Ectodermal cell (in vitro differentiated cells): ENCODE results near the gene FBXW2.

Experiments used
- H3K27ac ChIP-seq: 2 replicates; pipeline ENCODE4 v1.7.0; 2013; ENCODE audit warnings: mild to moderate bottlenecking, low read depth, low read length; ENCODE audit not compliant: insufficient read depth, poor library complexity, severe bottlenecking
- H3K27me3 ChIP-seq: 2 replicates; pipeline ENCODE4 v1.7.0; 2013; ENCODE audit warnings: mild to moderate bottlenecking, low read length; ENCODE audit not compliant: insufficient read depth, control insufficient read depth, poor library complexity, severe bottlenecking
- H3K36me3 ChIP-seq: one replicate; pipeline ENCODE4 v1.7.0; 2013; ENCODE audit warnings: low read length; ENCODE audit not compliant: control insufficient read depth, insufficient read depth
- H3K4me1 ChIP-seq: one replicate; pipeline ENCODE4 v1.7.0; 2013; ENCODE audit warnings: low read length; ENCODE audit not compliant: control insufficient read depth, insufficient read depth
- H3K4me3 ChIP-seq: 2 replicates; pipeline ENCODE4 v1.7.0; 2013; ENCODE audit warnings: low read depth, low read length, control low read depth; ENCODE audit not compliant: insufficient read depth
- H3K9me3 ChIP-seq: 2 replicates; pipeline ENCODE4 v1.7.0; 2013; ENCODE audit warnings: mild to moderate bottlenecking, low read length, moderate library complexity; ENCODE audit not compliant: control insufficient read depth
- WGBS, 2 experiments: methylation state at CpG; one replicate each; pipeline ENCODE4 v1.1.7; 2013; ENCODE audit warnings: missing lambda C conversion rate in 2 of 2; 5-methylcytosine and 5-hydroxymethylcytosine counted together

The FBXW2 gene

GRCh38 chr9:120734607-120735410 lies 58.4 kb downstream of the FBXW2 start:
- Histone ChIP-seq H3K4me3 (no peak overlapping the region), H3K9me3 (no peaks in the 10 kb centered on the region), H3K36me3 (no peaks in the 10 kb centered on the region), H3K27ac (no peak overlapping the region), H3K27me3 (no peaks in the 10 kb centered on the region), H3K4me1 (peaks cover 14% of the 10 kb centered on the region)
- 86 to 99% methylated on average over 2 of the region's 2 CpGs for WGBS, 2 experiments

DNA sequence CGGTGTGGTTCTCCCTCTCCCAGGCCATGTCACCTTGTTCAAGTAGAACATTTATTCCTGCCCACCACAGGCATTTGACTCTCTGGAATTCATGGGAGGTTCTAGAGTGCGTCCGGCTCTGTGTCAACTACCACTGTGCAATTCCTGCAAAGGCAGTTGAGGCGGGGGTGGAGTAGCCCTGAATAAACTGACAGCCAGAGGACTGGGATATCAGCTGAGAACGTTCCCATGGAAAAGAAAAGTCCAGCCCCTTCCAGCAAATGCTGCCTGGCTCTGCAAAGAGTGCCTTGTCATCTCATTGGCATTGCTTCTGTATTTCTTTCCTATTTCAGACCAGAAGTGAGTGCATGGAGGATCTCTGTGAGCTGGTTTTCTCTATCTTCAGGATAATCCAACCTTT lies 60.0 kb downstream of the FBXW2 start:
- H3K27me3 ChIP-seq: no peaks in the 10 kb centered on the region
- 88 to 91% methylated on average over 5 of the region's 5 CpGs for WGBS, 2 experiments
- H3K4me1 ChIP-seq: peaks cover 16% of the 10 kb centered on the region
- H3K36me3 ChIP-seq: no peaks in the 10 kb centered on the region
- H3K9me3 ChIP-seq: no peaks in the 10 kb centered on the region
- H3K27ac ChIP-seq: no peak overlapping the region
- no peak overlapping the region for H3K4me3 ChIP-seq

GRCh38 chr9:120730654-120731514 lies 62.3 kb downstream of the FBXW2 start:
- H3K9me3 ChIP-seq: no peaks in the 10 kb centered on the region
- 78 to 86% methylated on average over 7 of the region's 7 CpGs for WGBS, 2 experiments
- H3K27me3 ChIP-seq: no peaks in the 10 kb centered on the region
- no peaks in the 10 kb centered on the region for H3K36me3 ChIP-seq
- H3K4me1 ChIP-seq: peaks cover 16% of the 10 kb centered on the region
- no peak overlapping the region for H3K4me3 ChIP-seq
- no peak overlapping the region for H3K27ac ChIP-seq

- H3K36me3 ChIP-seq: no peaks in the 10 kb centered on the region
- no peak overlapping the region for H3K27ac ChIP-seq
- WGBS, 2 experiments: 73 to 75% methylated on average over 5 of the region's 5 CpGs
- no peaks in the 10 kb centered on the region for H3K9me3 ChIP-seq
- no peaks in the 10 kb centered on the region for H3K27me3 ChIP-seq
- peaks cover 16% of the 10 kb centered on the region for H3K4me1 ChIP-seq
- H3K4me3 ChIP-seq: no peak overlapping the region
Measured at GRCh38 chr9:120729791-120730241, 63.4 kb downstream of the FBXW2 start.

DNA sequence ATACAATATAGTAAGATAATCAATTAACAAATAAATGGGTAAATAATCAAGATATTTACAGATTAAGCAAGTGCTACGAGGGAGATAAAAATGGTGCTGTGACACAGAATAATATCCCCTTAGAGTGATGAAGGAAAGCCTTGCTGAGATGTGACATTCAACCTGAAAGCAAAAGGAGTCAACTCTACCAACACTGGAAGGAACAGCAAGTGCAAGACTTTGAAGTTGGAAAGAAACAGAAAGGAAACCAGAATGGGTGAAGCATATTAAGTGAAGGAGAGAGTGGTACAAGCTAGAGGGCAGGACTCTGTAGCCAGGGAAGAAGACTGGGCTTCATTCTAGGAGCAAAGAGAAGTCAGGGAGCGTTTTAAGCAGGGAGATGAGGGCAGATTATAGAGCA lies 66.7 kb downstream of the FBXW2 start:
- no peaks in the 10 kb centered on the region for H3K27me3 ChIP-seq
- H3K27ac ChIP-seq: no peak overlapping the region
- 83 to 91% methylated on average over 2 of the region's 2 CpGs for WGBS, 2 experiments
- H3K4me3 ChIP-seq: no peak overlapping the region
- no peaks in the 10 kb centered on the region for H3K36me3 ChIP-seq
- peaks cover 10% of the 10 kb centered on the region for H3K4me1 ChIP-seq
- H3K9me3 ChIP-seq: no peaks in the 10 kb centered on the region

DNA sequence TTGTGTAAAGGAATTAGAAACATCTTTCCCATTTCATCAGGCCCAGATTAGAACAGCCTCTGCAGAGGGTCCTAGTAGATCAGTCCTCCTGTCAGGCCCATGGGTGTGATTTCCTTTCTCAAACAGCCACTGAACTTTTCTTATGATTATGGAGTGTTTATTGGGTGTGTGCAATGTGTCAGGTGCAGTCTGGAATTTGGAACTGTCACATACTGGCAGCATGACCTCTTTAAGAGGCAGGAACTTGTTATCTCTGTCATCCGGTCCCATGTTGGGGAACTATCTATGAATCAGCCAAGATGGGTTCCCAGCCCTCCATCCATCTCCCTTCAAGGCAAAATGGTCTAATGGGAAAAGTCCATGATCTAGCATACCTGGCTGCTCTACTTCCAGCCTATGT lies 67.3 kb downstream of the FBXW2 start:
- Histone ChIP-seq H3K27ac (no peak overlapping the region), H3K27me3 (no peaks in the 10 kb centered on the region), H3K9me3 (no peaks in the 10 kb centered on the region), H3K4me3 (no peak overlapping the region), H3K36me3 (no peaks in the 10 kb centered on the region), H3K4me1 (peaks cover 5% of the 10 kb centered on the region)
- WGBS, 2 experiments: 90 to 96% methylated on average over 1 of the region's 1 CpG

DNA sequence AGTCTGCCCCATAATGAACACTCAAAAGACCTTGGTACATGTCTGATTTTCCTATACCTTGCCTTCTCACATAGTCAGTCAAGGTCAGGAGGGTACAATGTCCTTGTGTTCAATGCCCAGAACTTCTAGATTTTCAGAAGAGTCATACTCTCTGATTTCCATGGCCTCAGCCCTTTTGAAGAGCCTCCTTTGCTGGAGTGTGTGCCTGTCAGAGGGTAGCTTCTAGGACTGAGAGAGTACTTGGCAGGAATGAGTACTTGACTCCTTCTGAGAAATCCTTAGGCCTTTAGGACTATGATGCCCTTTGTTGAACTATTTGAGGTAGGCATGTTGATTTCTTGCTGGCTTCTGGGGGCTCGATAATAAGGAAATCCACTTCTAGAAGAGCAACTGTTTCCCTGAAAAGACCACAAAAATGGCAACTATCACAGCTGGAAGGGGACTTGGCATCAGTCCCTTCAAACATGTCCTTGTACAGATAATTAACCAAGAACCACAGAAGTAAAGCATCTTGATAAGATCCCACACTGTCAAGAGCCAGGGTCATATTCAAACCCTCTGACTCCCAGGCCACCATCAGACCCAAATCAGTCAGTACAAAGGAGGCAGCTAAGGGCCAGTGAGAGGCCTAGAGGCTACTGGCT lies 68.3 kb downstream of the FBXW2 start:
- Histone ChIP-seq H3K9me3 (no peaks in the 10 kb centered on the region), H3K27me3 (no peaks in the 10 kb centered on the region), H3K27ac (no peak overlapping the region), H3K36me3 (no peaks in the 10 kb centered on the region), H3K4me1 (peaks cover 2% of the 10 kb centered on the region), H3K4me3 (no peak overlapping the region)
- 90 to 97% methylated on average over 1 of the region's 1 CpG for WGBS, 2 experiments

- Histone ChIP-seq H3K27ac (no peak overlapping the region), H3K27me3 (no peaks in the 10 kb centered on the region), H3K36me3 (no peaks in the 10 kb centered on the region), H3K4me3 (no peak overlapping the region), H3K9me3 (no peaks in the 10 kb centered on the region), H3K4me1 (no peaks in the 10 kb centered on the region)
- 89 to 92% methylated on average over 3 of the region's 3 CpGs for WGBS, 2 experiments
Measured at GRCh38 chr9:120723565-120723964, 69.7 kb downstream of the FBXW2 start.

GRCh38 chr9:120720404-120720803 lies 72.8 kb downstream of the FBXW2 start:
- Histone ChIP-seq H3K27ac (no peak overlapping the region), H3K4me3 (no peak overlapping the region), H3K9me3 (no peaks in the 10 kb centered on the region), H3K27me3 (no peaks in the 10 kb centered on the region), H3K4me1 (peaks cover 1% of the 10 kb centered on the region), H3K36me3 (no peaks in the 10 kb centered on the region)
- WGBS, 2 experiments: 94 to 96% methylated on average over 4 of the region's 4 CpGs

- WGBS, 2 experiments: 63% methylated on average over 3 of the region's 3 CpGs
Measured at GRCh38 chr9:120718316-120718715, 74.9 kb downstream of the FBXW2 start.

More at GRCh38 chr9:120718316-120718715, 74.9 kb downstream of the FBXW2 start:
- H3K9me3 ChIP-seq: no peaks in the 10 kb centered on the region
- peaks cover 7% of the 10 kb centered on the region for H3K27me3 ChIP-seq
- H3K4me3 ChIP-seq: no peak overlapping the region
- no peak overlapping the region for H3K27ac ChIP-seq
- H3K36me3 ChIP-seq: no peaks in the 10 kb centered on the region
- peaks cover 9% of the 10 kb centered on the region for H3K4me1 ChIP-seq
